ENCODE data around the gene CCDC102A.

Gene CCDC102A

DNA sequence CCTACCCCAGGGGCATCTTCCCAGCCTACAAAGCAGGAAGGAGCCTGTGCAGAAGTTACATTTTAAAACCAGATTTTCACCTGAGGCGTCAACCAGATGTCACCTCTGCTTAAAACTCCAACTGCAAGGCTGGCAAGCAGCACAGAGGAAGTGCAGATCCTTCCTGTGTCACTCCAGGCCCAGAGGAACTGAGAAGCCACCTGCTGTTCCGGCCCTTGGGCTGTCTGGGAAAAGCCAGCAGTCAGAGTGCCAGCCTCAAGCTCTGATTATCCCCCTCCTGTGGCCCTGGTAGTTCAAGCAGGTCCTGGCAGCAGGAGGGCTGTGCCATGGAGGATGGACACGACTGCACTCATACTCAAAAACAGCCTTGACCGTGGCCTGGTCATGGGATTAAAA, 63.7 kb downstream of the CCDC102A start:
- no peaks in the 10 kb centered on the region for H3K27me3 Mint-ChIP-seq
- no peak overlapping the region for H3K4me3 Mint-ChIP-seq
- no peak overlapping the region for H3K27ac Mint-ChIP-seq
- peaks cover 17 to 33% of the 10 kb centered on the region in 2 donors for H3K4me1 Mint-ChIP-seq
- peaks cover 32 to 37% of the 10 kb centered on the region in 2 donors for H3K36me3 Mint-ChIP-seq
- DNase-seq (no peak), ATAC-seq (replicated peaks) (no peak)
- no peaks in the 10 kb centered on the region for H3K9me3 Mint-ChIP-seq

DNA sequence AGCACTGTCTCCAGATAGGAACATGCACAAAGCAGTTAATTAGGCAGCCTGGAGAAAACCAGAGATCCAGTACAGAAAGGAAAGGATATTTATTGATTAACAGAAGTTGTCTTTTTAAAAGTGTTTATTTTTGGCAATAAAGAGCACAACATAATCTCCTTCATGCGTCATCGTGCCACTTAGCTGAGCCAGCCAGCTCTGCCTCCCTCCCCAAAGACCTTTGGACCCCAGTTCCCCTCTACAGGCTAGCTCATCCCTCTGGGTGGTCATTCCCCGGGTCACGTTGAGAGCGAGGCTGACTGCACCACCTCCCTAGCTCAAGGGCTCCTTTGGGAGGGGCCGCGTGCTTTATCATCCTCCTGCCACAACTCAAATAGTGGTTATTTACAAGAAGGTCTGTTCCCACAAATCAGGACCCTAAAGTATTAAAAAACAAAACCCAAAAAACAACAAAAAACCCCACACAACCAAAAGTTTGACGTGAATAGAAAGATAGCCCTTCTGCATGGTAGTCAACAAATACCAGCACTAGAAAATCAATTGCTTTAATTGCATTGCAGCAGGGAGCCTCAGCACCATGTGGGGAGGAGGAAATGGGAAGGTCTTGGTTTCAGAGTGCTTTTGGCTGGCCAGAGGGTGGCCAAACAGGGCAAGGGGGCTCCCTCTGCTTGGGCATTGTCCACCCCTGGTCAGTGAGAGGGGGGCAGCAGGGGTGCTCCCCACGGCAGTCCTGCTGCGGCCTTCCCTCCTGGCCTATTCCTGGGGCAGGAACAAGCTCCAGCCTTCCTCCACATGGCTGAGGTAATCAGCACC, 64.3 kb downstream of the CCDC102A start:
- DNase-seq (no peak), ATAC-seq (replicated peaks) (no peak)
- Mint-ChIP-seq H3K27me3 (no peaks in the 10 kb centered on the region), H3K9me3 (no peaks in the 10 kb centered on the region), H3K36me3 (peaks cover 33 to 40% of the 10 kb centered on the region in 2 donors), H3K4me1 (peaks cover 17 to 27% of the 10 kb centered on the region in 2 donors), H3K4me3 (no peak overlapping the region), H3K27ac (peak overlapping the region; percentile 65)

DNA sequence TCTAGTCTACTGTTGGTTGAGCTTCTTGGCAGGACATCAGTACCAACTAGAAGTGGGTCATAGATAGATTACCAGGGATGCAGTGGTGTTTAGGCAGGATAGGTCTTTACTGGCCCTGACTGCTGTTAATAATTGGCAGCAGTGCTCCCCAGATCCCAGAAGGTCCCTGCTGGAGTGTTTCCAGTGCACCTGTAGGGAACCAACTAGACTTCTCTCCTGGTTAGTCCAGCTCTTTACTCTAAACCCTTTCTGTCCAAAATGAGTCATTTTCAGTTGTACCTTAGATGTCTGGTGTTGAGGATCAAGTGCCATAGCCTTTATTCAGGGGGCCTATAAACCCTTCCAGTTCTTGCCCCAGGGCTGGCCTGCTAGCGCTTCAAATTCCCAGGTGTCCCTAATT, 65.2 kb downstream of the CCDC102A start:
- no peaks in the 10 kb centered on the region for H3K27me3 Mint-ChIP-seq
- no peak overlapping the region for H3K4me3 Mint-ChIP-seq
- no peak overlapping the region for H3K27ac Mint-ChIP-seq
- H3K9me3 Mint-ChIP-seq, result no peaks in the 10 kb centered on the region
- ATAC-seq (replicated peaks) (no peak), DNase-seq (no peak)
- H3K36me3 Mint-ChIP-seq, result peaks cover 33 to 42% of the 10 kb centered on the region in 2 donors
- H3K4me1 Mint-ChIP-seq, result peaks cover 14 to 20% of the 10 kb centered on the region in 2 donors

DNA sequence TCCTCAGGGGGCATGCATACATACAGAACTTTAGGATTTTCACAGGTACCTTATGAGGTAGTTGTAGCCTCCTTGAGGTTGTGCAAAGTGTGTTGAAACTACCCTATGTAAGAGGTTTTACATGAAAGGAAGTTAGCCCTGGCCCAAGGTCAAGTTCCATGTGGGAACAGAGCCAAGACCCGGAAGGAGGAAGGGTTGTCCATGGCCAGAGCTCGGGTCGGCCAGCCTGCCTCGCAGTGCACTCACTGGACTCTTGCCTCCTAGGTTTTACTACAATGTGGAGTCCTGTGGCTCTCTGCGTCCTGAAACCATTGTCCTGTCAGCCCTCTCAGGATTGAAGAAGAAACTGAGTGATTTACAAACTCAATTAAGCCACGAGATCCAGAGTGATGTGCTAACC, 65.7 kb downstream of the CCDC102A start:
- Mint-ChIP-seq H3K4me1 (peaks cover 13 to 20% of the 10 kb centered on the region in 2 donors), H3K36me3 (peaks cover 37 to 47% of the 10 kb centered on the region in 2 donors), H3K27me3 (no peaks in the 10 kb centered on the region), H3K27ac (no peak overlapping the region), H3K9me3 (no peaks in the 10 kb centered on the region), H3K4me3 (no peak overlapping the region)
- DNase-seq, result no peak
- no peak for ATAC-seq (replicated peaks)

DNA sequence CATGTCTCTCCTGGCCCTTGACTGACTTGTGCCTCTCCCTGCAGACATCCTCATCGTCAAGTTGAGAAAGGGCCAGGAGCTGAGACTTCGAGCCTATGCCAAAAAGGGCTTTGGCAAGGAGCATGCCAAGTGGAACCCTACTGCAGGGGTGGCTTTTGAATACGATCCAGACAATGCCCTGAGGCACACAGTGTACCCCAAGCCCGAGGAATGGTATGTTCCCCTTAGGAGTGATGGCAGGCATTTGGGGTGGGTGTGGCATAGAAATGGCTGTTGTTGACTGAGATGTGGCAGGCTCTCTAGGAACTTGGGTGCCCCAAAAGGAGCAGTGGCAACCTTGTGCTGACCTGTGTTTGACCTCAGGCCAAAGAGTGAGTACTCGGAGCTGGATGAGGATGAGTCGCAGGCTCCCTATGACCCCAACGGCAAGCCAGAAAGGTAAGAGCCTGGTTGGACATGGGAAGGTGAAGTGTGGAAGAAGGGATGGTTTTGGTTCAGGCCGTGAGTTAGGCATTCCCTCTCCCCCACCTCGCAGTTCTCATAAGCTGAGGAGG, 66.4 kb downstream of the CCDC102A start:
- ATAC-seq (replicated peaks) (no peak), DNase-seq (no peak)
- H3K4me3 Mint-ChIP-seq, result no peak overlapping the region
- H3K36me3 Mint-ChIP-seq, result peaks cover 38 to 54% of the 10 kb centered on the region in 2 donors
- no peaks in the 10 kb centered on the region for H3K9me3 Mint-ChIP-seq
- H3K27me3 Mint-ChIP-seq, result no peaks in the 10 kb centered on the region
- peak overlapping the region; percentile 65 for H3K27ac Mint-ChIP-seq
- peaks cover 10 to 16% of the 10 kb centered on the region in 2 donors for H3K4me1 Mint-ChIP-seq

DNA sequence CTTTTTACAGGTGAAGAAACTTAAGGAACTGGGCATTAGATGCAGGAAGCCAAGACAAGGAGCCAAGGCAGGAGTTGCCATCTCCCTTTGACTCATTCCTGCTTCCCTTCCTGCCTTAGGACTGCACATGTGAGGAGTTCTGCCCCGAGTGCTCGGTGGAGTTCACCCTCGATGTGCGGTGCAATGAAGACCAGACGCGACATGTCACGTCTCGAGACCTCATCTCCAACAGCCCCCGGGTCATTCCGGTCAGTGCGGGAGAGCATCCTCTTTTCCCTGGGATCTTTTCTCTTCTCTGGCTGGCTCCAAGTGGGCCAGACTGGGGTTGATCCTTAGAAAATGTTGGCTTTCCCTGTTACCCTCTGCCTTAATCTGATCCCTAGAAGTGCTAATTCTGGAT, 67.3 kb downstream of the CCDC102A start:
- Mint-ChIP-seq H3K4me1 (peaks cover 15 to 25% of the 10 kb centered on the region in 2 donors), H3K4me3 (no peak overlapping the region), H3K27ac (no peak overlapping the region), H3K27me3 (no peaks in the 10 kb centered on the region), H3K9me3 (no peaks in the 10 kb centered on the region), H3K36me3 (peaks cover 43 to 63% of the 10 kb centered on the region in 2 donors)
- DNase-seq (no peak), ATAC-seq (replicated peaks) (no peak)

DNA sequence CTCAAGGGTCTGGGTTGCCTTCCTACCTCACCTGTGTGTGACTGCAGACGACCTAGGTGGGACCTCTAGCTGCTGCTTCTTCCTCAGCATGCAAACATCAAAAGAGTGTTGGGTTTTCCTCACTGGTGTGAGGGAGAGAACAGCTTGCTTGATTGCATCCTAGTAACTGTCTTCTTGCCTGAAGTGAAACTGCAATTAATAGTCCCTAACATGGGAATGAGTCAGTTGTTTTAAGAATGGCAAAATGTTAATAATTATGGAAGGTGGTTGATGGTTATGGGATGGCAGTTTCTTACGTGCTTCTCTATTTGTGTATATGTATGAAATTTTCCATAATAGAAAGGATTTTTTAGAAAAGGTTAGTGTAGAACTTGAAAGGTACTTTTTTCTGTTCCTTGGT, 68.0 kb downstream of the CCDC102A start:
- H3K4me1 Mint-ChIP-seq, result peaks cover 19 to 31% of the 10 kb centered on the region in 2 donors
- no peak for ATAC-seq (replicated peaks)
- DNase-seq, result no peak
- peak overlapping the region; percentile 70 for H3K27ac Mint-ChIP-seq
- H3K4me3 Mint-ChIP-seq, result no peak overlapping the region
- H3K9me3 Mint-ChIP-seq, result no peaks in the 10 kb centered on the region
- H3K36me3 Mint-ChIP-seq, result peaks cover 41 to 61% of the 10 kb centered on the region in 2 donors
- no peaks in the 10 kb centered on the region for H3K27me3 Mint-ChIP-seq

DNA sequence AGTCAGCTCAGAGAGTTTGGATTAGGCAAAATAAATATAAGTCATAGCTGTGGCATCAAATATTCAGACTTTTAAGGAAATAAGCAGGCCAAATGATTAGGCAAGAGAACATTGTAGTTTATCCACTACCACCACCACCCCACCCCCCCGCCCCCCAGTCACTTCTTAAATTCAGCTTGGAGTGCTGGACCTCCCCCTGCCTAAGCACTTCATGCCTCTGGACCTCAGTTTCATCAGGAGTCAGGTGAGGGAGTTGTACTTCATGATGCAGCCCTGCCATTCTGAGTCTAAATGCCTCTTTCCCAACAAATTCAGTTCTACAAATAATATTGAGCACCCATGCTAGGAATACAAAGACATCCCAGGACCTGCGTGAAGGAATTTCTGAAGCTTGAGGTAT, 71.8 kb downstream of the CCDC102A start:
- Mint-ChIP-seq H3K4me3 (no peak overlapping the region), H3K4me1 (peaks cover 26 to 38% of the 10 kb centered on the region in 2 donors), H3K9me3 (no peaks in the 10 kb centered on the region), H3K36me3 (peaks cover 40 to 66% of the 10 kb centered on the region in 2 donors), H3K27me3 (no peaks in the 10 kb centered on the region), H3K27ac (peak overlapping the region; percentile 6)
- DNase-seq, result no peak
- ATAC-seq (replicated peaks), result no peak

DNA sequence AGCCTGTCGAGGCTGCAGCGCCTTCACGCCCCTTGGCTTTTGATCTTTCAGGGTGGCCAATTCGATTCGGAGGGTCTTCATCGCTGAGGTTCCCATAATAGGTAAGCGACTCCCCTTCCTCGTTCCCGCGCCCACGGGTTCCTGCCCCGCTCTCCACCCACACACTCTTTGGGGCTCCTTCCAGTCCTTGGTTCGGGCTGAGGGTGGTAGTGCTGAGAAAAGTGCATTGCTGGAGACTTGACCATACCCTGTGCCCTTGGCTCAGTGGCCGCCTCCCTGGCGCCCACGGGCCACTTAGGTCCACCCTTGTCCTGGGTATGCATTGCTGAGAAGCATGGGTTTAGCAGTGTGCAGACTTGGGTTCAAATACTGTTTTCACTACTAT, 73.4 kb downstream of the CCDC102A start:
- peaks cover 29 to 56% of the 10 kb centered on the region in 2 donors for H3K36me3 Mint-ChIP-seq
- no peaks in the 10 kb centered on the region for H3K27me3 Mint-ChIP-seq
- DNase-seq (no peak), ATAC-seq (replicated peaks) (peak; percentile 47 to 49)
- H3K9me3 Mint-ChIP-seq, result no peaks in the 10 kb centered on the region
- peaks cover 24 to 33% of the 10 kb centered on the region in 2 donors for H3K4me1 Mint-ChIP-seq
- peak overlapping the region; percentile 100 for H3K27ac Mint-ChIP-seq
- H3K4me3 Mint-ChIP-seq, result peak overlapping the region; percentile 90 to 100

DNA sequence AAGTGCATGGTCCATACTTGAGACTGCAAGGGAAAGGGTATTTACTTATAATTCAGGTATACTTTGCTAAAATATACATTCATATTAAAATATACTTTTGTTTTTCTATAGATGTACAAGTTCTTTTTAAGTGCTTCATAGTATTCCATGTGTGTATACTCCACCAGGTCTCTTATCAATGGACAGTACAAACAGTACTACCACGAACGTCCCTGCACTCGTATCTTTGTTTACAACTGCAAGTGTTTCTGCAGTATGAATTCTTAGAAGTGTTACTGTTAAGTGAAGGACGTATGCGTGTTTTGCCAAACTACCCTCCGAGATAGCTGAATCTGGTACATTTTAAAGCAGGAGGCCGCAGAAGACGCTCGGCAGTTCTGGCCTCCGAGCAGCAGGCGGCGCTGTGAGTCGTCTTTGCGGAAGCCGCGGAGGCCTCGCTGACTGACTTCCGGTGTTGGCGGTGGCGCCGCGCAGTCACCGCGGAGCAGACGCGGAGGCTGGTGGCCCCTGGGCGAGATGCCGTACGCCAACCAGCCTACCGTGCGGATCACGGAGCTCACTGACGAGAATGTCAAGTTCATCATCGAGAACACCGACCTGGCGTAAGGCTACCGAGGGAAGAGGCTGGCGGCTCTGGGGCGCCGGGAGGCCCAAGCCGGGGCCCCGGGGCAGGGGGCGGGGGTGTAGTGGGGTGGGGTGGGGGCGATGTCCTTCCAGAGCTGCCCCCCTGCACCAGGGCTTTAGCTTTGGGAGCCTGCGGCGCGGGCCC, 74.0 kb downstream of the CCDC102A start, which contains the start of gene POLR2C:
POLR2C (plus strand) TSS at position 471 of the 769 bp plus-strand sequence; CDS start at position 517, 46 bp downstream.
- Mint-ChIP-seq H3K27me3 (no peaks in the 10 kb centered on the region), H3K4me1 (peaks cover 24 to 32% of the 10 kb centered on the region in 2 donors), H3K36me3 (peaks cover 25 to 53% of the 10 kb centered on the region in 2 donors), H3K27ac (peak within 1 kb of the TSS; percentile 100), H3K9me3 (no peaks in the 10 kb centered on the region), H3K4me3 (peak within 1 kb of the TSS; percentile 90 to 100)
- ATAC-seq (replicated peaks) (peak; percentile 98 to 99), DNase-seq (peak; percentile 85)

All from stimulated activated naive B cell treated with anti-CD40 and anti-IgM and Interleukin-4, amounts not matched to agents 10 μg/mL and 1 μg/mL and 100 μg/mL, for 72 hours (primary cell).